IPS DF 6.9 (cell line): Measurements from ENCODE around the gene FAM9B.

Experiments used
- DNase-seq: peaks from one replicate; pipeline ENCODE4 v3.0.0-alpha.2; 2013; ENCODE audit warnings: low read depth, low spot score
- H3K27ac ChIP-seq: one replicate; pipeline ENCODE4 v1.5.1; 2013; ENCODE audit warnings: low read length, control low read depth
- H3K27me3 ChIP-seq: 2 replicates; pipeline ENCODE4 v1.6.1; 2013; ENCODE audit warnings: mild to moderate bottlenecking, low read length; ENCODE audit not compliant: control insufficient read depth, insufficient read depth
- H3K36me3 ChIP-seq: 2 replicates; pipeline ENCODE4 v1.6.1; 2013; ENCODE audit warnings: low read length; ENCODE audit not compliant: control insufficient read depth, insufficient read depth
- H3K4me1 ChIP-seq: 2 replicates; pipeline ENCODE4 v1.6.1; 2013; ENCODE audit warnings: low read length; ENCODE audit not compliant: control insufficient read depth, insufficient read depth
- H3K4me3 ChIP-seq: 2 replicates; pipeline ENCODE4 v1.5.1; 2013; ENCODE audit warnings: mild to moderate bottlenecking, low read length
- H3K9me3 ChIP-seq: 2 replicates; pipeline ENCODE4 v1.6.1; 2013; ENCODE audit warnings: low read length, inconsistent platforms; ENCODE audit not compliant: control insufficient read depth, insufficient read depth
- WGBS: extraction: QIAGEN DNeasy Blood & Tissue Kit; methylation state at CpG from one replicate; pipeline ENCODE4 v1.1.7; 2013; ENCODE audit warnings: mixed read lengths, missing lambda C conversion rate; ENCODE audit not compliant: insufficient read length, insufficient coverage; 5-methylcytosine and 5-hydroxymethylcytosine counted together

Gene FAM9B

DNA sequence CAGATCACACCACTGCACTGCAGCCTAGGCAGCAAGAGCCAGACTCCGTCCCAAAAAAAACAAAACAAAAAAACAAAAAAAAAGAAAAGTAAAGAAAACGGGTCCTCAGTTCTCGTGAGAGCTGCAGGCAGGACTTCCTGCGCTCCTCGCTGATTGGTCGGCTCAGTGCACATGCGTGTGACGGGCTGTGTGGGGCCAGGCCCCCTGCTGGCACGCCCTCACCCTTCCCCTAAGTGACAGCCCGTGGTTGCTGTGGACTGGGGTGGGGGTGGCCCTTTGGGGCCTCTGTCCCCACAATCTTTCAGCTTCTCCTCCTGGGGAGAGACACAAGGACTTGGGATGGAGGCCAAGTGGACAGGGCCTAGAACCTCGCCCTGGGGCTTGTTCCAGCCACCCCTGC is at the start of gene FAM9B:
Gene FAM9B (minus strand): TSS at position 139 of the 400 bp plus-strand sequence. CDS start 1,141 bp downstream, outside the sequence.
- no peaks in the 10 kb centered on the region for H3K9me3 ChIP-seq
- no peak within 1 kb of the TSS for H3K4me3 ChIP-seq
- no peak within 1 kb of the TSS for H3K27ac ChIP-seq
- H3K27me3 ChIP-seq: no peaks in the 10 kb centered on the region
- WGBS: no CpG with 5 or more reads among the region's 11 CpGs
- no peaks in the 10 kb centered on the region for H3K36me3 ChIP-seq
- no peaks in the 10 kb centered on the region for H3K4me1 ChIP-seq
- no peak for DNase-seq

DNA sequence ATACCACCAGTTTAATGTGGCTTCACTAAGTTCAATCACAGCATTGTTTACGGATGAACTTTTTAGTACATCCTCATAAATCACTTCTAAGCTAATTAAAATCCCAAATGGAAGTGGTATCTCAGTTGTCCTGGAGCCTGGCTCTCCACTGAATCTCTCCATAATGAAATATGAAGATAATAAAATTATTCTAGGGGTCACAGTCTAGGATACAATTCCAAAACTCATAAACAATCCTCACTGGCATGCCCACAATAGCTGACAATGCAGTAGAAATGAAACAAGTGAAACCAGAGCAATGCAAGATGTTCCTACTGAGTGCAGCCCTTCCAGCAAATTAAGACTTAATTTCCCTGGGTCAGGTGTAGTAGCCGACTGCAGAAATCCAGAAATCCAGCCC is 47.3 kb upstream of the FAM9B start:
- no peaks in the 10 kb centered on the region for H3K9me3 ChIP-seq
- H3K36me3 ChIP-seq: no peaks in the 10 kb centered on the region
- no peak overlapping the region for H3K27ac ChIP-seq
- no peaks in the 10 kb centered on the region for H3K4me1 ChIP-seq
- H3K4me3 ChIP-seq: no peak overlapping the region
- no CpG with 5 or more reads among the region's 2 CpGs for WGBS
- DNase-seq: no peak
- H3K27me3 ChIP-seq: no peaks in the 10 kb centered on the region

DNA sequence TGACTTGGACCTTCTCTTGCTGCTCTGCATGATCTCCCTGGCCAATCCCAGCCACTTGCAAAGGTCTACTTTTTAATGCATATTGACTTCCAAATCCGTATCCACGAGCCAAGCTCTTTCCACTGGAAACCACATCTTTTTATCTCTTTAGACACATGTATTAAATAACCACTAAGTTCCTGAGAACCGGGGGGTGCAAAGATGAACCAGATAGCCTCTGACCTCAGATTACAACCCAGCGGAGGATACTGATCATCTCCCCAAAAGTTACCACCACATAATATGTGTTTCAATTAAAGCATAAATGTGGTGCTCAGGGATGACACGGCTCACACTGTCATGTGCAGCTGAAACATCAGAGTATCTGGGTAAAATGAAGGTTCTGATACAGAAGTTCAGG is 40.4 kb upstream of the FAM9B start:
- Histone ChIP-seq H3K4me3 (no peak overlapping the region), H3K27ac (no peak overlapping the region), H3K4me1 (no peaks in the 10 kb centered on the region), H3K9me3 (no peaks in the 10 kb centered on the region), H3K27me3 (no peaks in the 10 kb centered on the region), H3K36me3 (no peaks in the 10 kb centered on the region)
- no CpG with 5 or more reads among the region's 5 CpGs for WGBS
- DNase-seq: no peak

DNA sequence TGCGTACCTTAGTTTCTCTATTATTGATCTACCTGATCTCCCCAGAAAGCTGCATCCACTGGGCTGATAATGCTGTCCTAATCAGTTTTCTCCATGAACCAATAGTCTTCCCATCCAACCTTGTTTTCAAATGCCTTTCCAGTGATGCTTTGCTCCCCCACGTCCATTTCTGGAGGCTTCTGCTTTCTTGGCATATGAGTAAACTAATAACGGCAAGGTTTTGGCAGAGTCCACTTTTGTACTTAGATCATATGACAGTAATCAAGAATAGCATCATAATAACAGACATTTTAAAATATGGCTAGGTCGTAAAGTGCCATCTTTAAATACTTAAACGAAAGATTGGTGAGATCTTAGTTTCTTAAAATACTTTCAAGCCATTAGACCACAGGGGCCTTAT is 38.4 kb upstream of the FAM9B start:
- WGBS: no CpG with 5 or more reads among the region's 5 CpGs
- DNase-seq: no peak
- Histone ChIP-seq H3K27ac (no peak overlapping the region), H3K27me3 (no peaks in the 10 kb centered on the region), H3K9me3 (no peaks in the 10 kb centered on the region), H3K36me3 (no peaks in the 10 kb centered on the region), H3K4me3 (no peak overlapping the region), H3K4me1 (no peaks in the 10 kb centered on the region)

DNA sequence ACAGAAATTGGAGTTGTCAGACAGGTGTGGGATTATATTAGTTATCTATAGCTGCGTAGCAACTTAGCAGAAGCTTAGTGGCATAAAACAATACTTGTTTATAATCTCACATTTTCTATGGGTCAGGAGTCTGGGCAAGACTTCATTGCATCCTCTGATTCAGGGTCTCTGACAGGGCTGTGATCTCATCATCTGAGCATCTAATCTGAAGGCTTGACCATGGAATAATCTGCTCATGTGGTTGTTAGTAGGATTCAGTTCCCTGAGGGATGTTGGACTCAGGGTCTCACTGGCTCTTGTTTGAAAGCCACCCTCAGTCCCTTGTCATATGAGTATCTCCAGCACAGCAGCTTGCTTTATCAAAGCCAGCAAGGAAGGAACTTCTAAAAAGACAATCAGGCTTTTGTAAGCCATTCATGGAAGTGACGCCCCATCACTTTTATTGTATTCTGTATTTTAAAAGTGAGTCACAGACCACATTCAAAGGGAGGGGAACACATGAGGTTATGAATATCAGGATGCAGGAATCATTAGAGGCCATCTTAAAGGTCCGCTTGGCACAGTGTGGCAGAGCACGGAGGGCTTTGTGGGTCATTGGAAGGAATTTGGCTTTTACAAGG is 37.2 kb upstream of the FAM9B start:
- WGBS: no CpG with 5 or more reads among the region's 4 CpGs
- H3K4me3 ChIP-seq: no peak overlapping the region
- DNase-seq: no peak
- no peaks in the 10 kb centered on the region for H3K27me3 ChIP-seq
- no peak overlapping the region for H3K27ac ChIP-seq
- no peaks in the 10 kb centered on the region for H3K9me3 ChIP-seq
- H3K36me3 ChIP-seq: no peaks in the 10 kb centered on the region
- H3K4me1 ChIP-seq: no peaks in the 10 kb centered on the region

DNA sequence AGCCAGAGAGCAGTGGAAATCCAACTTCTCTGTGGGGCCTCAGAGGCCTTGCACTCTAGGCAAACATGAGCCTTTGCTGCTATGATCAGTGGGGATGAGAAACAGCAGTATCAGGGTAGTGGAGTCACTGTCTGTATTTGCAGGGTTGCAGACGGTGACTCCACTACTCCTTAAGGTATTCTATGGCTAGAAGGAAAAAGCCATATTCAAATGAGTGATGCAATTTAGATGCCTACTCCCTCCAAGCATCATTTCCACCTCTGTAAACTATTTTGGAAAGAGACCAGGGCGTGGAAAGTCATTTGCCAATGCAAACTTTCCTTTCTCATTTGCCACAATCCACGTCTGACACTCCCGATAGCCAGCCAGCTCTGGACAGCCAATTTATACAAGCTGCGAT is 35.6 kb upstream of the FAM9B start:
- DNase-seq: no peak
- Histone ChIP-seq H3K9me3 (no peaks in the 10 kb centered on the region), H3K27me3 (no peaks in the 10 kb centered on the region), H3K4me1 (no peaks in the 10 kb centered on the region), H3K36me3 (no peaks in the 10 kb centered on the region), H3K4me3 (no peak overlapping the region), H3K27ac (no peak overlapping the region)
- no CpG with 5 or more reads among the region's 5 CpGs for WGBS

DNA sequence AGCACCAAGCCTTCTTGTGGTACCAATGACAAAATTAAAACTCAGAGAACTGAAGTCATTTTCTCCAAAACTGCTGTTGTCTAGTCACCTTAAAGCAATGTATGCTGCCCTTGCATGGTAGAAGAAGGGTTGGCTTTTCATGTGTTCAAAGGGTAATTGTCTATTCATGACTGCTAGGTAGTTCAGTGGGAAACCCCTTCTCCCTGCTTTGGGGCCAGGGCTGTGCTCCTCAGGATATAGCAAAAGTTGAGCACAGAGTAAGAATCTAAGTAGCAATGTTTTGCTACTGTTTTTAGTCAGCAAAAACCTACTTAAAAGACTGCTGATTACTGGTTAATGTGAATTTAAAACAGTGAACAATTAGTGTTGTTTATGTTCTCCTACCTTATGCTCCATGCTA is 30.8 kb upstream of the FAM9B start:
- DNase-seq: no peak
- Histone ChIP-seq H3K27me3 (no peaks in the 10 kb centered on the region), H3K27ac (no peak overlapping the region), H3K4me1 (no peaks in the 10 kb centered on the region), H3K9me3 (no peaks in the 10 kb centered on the region), H3K36me3 (no peaks in the 10 kb centered on the region), H3K4me3 (no peak overlapping the region)

DNA sequence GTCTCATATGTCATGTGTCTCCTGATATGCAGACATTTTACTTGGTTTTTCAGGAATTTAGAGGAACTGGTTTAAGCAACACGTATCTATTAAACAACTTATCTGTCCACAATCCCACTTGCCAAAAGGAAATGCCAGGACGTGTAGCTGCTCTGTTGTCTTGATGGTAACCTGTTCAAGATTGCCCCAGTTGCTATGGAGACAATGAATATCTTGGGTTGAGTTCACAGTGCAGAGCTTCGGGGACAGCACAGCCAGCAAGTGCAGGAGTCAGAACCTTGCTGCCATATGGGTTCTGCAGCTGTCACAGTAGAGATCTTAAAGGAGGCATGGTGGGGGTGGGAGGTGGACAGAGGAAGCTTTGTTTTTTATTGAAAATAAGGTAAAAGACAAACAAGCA is 28.7 kb upstream of the FAM9B start:
- WGBS: no CpG with 5 or more reads among the region's 3 CpGs
- no peak overlapping the region for H3K27ac ChIP-seq

DNA sequence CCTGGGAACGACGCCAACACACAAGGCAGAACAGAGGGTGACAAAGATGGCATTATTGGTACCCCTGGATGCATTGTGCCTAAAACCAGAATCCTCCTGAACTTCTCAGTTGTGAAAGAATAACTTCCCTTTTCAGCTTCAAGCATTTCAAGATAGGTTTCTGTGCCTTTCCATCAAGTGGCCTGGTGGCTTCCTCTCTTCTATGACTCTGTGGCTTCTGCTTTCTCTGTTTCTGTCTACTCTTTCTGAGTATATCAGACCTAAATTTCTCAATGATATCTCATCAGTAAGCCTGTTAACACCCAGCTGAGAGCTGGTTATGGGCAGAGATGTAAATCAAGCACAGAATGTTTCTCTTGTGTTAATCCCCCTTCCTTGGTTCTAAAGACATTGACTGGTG is 21.4 kb upstream of the FAM9B start:
- DNase-seq: no peak
- Histone ChIP-seq H3K27me3 (no peaks in the 10 kb centered on the region), H3K9me3 (no peaks in the 10 kb centered on the region), H3K4me1 (no peaks in the 10 kb centered on the region), H3K27ac (no peak overlapping the region), H3K4me3 (no peak overlapping the region), H3K36me3 (no peaks in the 10 kb centered on the region)
- WGBS: no CpG with 5 or more reads among the region's 2 CpGs

More for the DNA sequence above, 28.7 kb upstream of the FAM9B start:
- no peak for DNase-seq
- Histone ChIP-seq H3K4me1 (no peaks in the 10 kb centered on the region), H3K27me3 (no peaks in the 10 kb centered on the region), H3K9me3 (no peaks in the 10 kb centered on the region), H3K4me3 (no peak overlapping the region), H3K36me3 (no peaks in the 10 kb centered on the region)

DNA sequence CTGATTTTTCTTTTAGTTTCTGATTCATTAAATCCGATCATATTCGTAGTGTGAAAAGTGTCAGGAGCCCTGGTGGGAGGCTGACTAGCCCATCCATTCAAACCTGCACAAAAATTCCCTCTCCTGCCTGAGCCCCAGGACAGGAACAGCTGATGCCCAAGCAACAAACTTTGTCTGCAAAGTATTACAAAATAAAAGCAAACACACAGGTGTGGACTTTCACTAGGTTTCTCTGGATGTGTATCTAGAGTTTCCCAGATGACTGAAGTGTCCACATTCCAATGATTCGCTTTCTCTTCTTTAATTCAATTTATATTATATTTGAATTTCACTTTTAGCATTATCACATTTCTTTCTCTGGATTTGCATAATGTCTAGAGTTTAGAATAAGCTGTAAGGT is 18.2 kb upstream of the FAM9B start:
- no peaks in the 10 kb centered on the region for H3K27me3 ChIP-seq
- H3K36me3 ChIP-seq: no peaks in the 10 kb centered on the region
- no CpG with 5 or more reads among the region's 3 CpGs for WGBS
- DNase-seq: no peak
- no peak overlapping the region for H3K4me3 ChIP-seq
- no peak overlapping the region for H3K27ac ChIP-seq
- no peaks in the 10 kb centered on the region for H3K9me3 ChIP-seq
- H3K4me1 ChIP-seq: no peaks in the 10 kb centered on the region

DNA sequence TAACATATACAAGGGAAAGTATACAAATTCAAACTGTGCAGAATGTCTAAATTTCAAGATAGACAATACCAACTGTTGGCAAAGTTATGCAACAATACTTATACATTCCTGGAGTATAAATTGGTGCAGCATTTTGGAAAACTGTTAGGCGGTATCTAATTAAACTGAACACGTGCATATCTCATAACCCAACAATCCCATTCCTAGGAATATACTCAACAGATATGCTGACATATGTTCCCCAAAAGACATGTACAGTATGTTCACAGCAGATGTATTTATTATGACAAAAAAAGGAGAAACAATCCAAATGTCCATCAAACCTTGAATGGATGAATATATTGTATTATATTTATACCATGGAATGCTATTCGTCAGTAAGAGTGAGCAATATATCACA is 16.4 kb upstream of the FAM9B start:
- Histone ChIP-seq H3K27ac (no peak overlapping the region), H3K27me3 (no peaks in the 10 kb centered on the region), H3K4me1 (no peaks in the 10 kb centered on the region), H3K9me3 (no peaks in the 10 kb centered on the region), H3K4me3 (no peak overlapping the region), H3K36me3 (no peaks in the 10 kb centered on the region)
- WGBS: no CpG with 5 or more reads among the region's 3 CpGs
- DNase-seq: no peak
